Right forelimb (tissue), 1 donor: ENCODE measurements around the gene LGR6.
A peak's percentile ranks its signal among the peaks of the same experiment; 100 is the strongest.
"Not testable (repeated sequence)": the region's sequence is repeated elsewhere in the genome, so short reads cannot be mapped to it uniquely, and the experiment has no call there.

ENCODE experiments used
- DNase-seq: peaks from one replicate; pipeline ENCODE4 v3.0.0-alpha.2; 2018

LGR6 gene

GRCh38 chr1:202193614-202194327 is at the start of gene LGR6:
Gene LGR6 (plus strand): TSS chr1:202193799. CDS start chr1:202193990, 191 bp downstream.
- no peak for DNase-seq

GRCh38 chr1:202144402-202145067 is 49.1 kb upstream of the LGR6 start, which contains the start of gene ARL8A:
Gene ARL8A (minus strand): TSS chr1:202144737. CDS start chr1:202144572, 165 bp downstream.
- peak; percentile 78 for DNase-seq

- DNase-seq, result no peak
These were observed 48.4 kb upstream of the LGR6 start for GRCh38 chr1:202145068-202145743.

- not testable (repeated sequence) for DNase-seq
These were observed 47.9 kb upstream of the LGR6 start for GRCh38 chr1:202145744-202146140.

- DNase-seq, result no peak
These were observed 47.3 kb upstream of the LGR6 start for GRCh38 chr1:202146279-202146678.

- no peak for DNase-seq
These were observed 46.6 kb upstream of the LGR6 start for GRCh38 chr1:202146993-202147392.

GRCh38 chr1:202148391-202148790 is 45.2 kb upstream of the LGR6 start:
- DNase-seq, result no peak

GRCh38 chr1:202149566-202149965 is 44.0 kb upstream of the LGR6 start:
- DNase-seq, result no peak

- no peak for DNase-seq
These were observed 43.4 kb upstream of the LGR6 start for GRCh38 chr1:202150187-202150586.

GRCh38 chr1:202150602-202151001 is 43.0 kb upstream of the LGR6 start:
- no peak for DNase-seq

GRCh38 chr1:202151045-202151444 is 42.6 kb upstream of the LGR6 start:
- no peak for DNase-seq

GRCh38 chr1:202152399-202152798 is 41.2 kb upstream of the LGR6 start:
- no peak for DNase-seq

GRCh38 chr1:202153284-202153683 is 40.3 kb upstream of the LGR6 start:
- DNase-seq, result no peak

GRCh38 chr1:202154148-202154765 is 39.3 kb upstream of the LGR6 start:
- DNase-seq, result no peak

- DNase-seq, result peak; percentile 53
These were observed 38.7 kb upstream of the LGR6 start for GRCh38 chr1:202154766-202155477.

GRCh38 chr1:202155478-202156021 is 38.0 kb upstream of the LGR6 start:
- peak; percentile 36 for DNase-seq

- peak; percentile 36 for DNase-seq
These were observed 37.0 kb upstream of the LGR6 start for GRCh38 chr1:202156590-202156989.

- no peak for DNase-seq
These were observed 35.7 kb upstream of the LGR6 start for GRCh38 chr1:202157945-202158344.

- DNase-seq, result peak; percentile 35
These were observed 34.6 kb upstream of the LGR6 start for GRCh38 chr1:202158810-202159533.

GRCh38 chr1:202159534-202160371 is 33.8 kb upstream of the LGR6 start:
- peak; percentile 44 for DNase-seq
